ENCODE data around the gene EXOSC9.

- TF ChIP-seq CTCF (conservative IDR thresholded peaks at IDR 0.05; ENCODE audit: low read length), result no peak
- no peak for TF ChIP-seq EZH2phosphoT487 (IDR thresholded peaks at IDR 0.05; ENCODE audit: borderline replicate concordance)
These were observed 572 bp downstream of the EXOSC9 start for GRCh38 chr4:121801715-121802075.
